AG04449 (cell line): ENCODE results near the gene GABRB2.
A peak's percentile ranks its signal among the peaks of the same experiment; 100 is the strongest.
"Not testable (repeated sequence)": the region's sequence is repeated elsewhere in the genome, so short reads cannot be mapped to it uniquely, and the experiment has no call there.

Experiments used
- CTCF ChIA-PET: fragments of 350-600 bp; formaldehyde crosslinking; extraction: SDS; loops from one replicate; lab custom pipeline; 2021; ENCODE audit warnings: antibody characterized with exemption; lab: Yijun Ruan, JAX
- POLR2A ChIA-PET: fragments of 400-600, 350-600 bp; formaldehyde crosslinking; extraction: SDS; loops from one replicate; lab custom pipeline; 2020; ENCODE audit warnings: antibody characterized with exemption, inconsistent platforms; lab: Yijun Ruan, JAX
- DNase-seq: peaks from one replicate; pipeline ENCODE4 v3.0.0-alpha.2; 2010; ENCODE audit warnings: low read depth, low spot score
- H3K4me3 ChIP-seq: 2 replicates; pipeline ENCODE4 v1.5.1; 2011; ENCODE audit warnings: low read depth, mild to moderate bottlenecking, control low read depth, low read length
- CTCF ChIP-seq: IDR thresholded peaks from one replicate; pipeline ENCODE4 v1.5.1; 2011; ENCODE audit warnings: mild to moderate bottlenecking, moderate library complexity, low read length, control low read depth, inconsistent platforms; ENCODE audit not compliant: insufficient read depth; ENCODE audit errors: missing control alignments

The GABRB2 gene

GRCh38 chr5:161544350-161544765, 2.2 kb downstream of the GABRB2 start:
- CTCF ChIA-PET: interaction anchor here (1.0 to 4.9 kb wide), 5 partner anchors 25 to 1864 kb away, joined by 3 to 42 read pairs (median 3); no protein-coding TSS in a partner anchor
- no peak for DNase-seq
- POLR2A ChIA-PET: no interaction called here
- H3K4me3 ChIP-seq: no peak overlapping the region
- peak; percentile 57 for TF ChIP-seq CTCF

- POLR2A ChIA-PET: no interaction called here
- no peak for DNase-seq
- TF ChIP-seq CTCF: no peak
- no peak overlapping the region for H3K4me3 ChIP-seq
- CTCF ChIA-PET: no interaction called here
Measured at GRCh38 chr5:161539016-161539415, 7.5 kb downstream of the GABRB2 start.

- ChIA-PET POLR2A (no interaction called here), CTCF (no interaction called here)
- DNase-seq: no peak
- no peak overlapping the region for H3K4me3 ChIP-seq
- TF ChIP-seq CTCF: no peak
Measured at GRCh38 chr5:161535762-161536161, 10.8 kb downstream of the GABRB2 start.

- DNase-seq: no peak
- ChIA-PET POLR2A (no interaction called here), CTCF (interaction anchor here (0.7 kb wide), 1 partner anchor 346 kb away, joined by 3 read pairs; no protein-coding TSS in a partner anchor)
- no peak for TF ChIP-seq CTCF
- no peak overlapping the region for H3K4me3 ChIP-seq
Measured at GRCh38 chr5:161530700-161531099, 15.8 kb downstream of the GABRB2 start.

GRCh38 chr5:161513942-161514341, 32.6 kb downstream of the GABRB2 start:
- ChIA-PET POLR2A (no interaction called here), CTCF (no interaction called here)
- no peak for TF ChIP-seq CTCF
- H3K4me3 ChIP-seq: no peak overlapping the region
- no peak for DNase-seq

- ChIA-PET POLR2A (no interaction called here), CTCF (no interaction called here)
- TF ChIP-seq CTCF: no peak
- H3K4me3 ChIP-seq: no peak overlapping the region
- DNase-seq: no peak
Measured at GRCh38 chr5:161507591-161507990, 38.9 kb downstream of the GABRB2 start.

- DNase-seq, POLR2A ChIA-PET, CTCF ChIA-PET, H3K4me3 ChIP-seq: not testable (repeated sequence)
Measured at GRCh38 chr5:161505160-161505559, 41.4 kb downstream of the GABRB2 start.
